SKM-1 (cell line): ENCODE measurements around the gene SPOCK1.

ENCODE experiments used
- DNase-seq: peaks from one replicate; lab custom pipeline; 2025; ENCODE audit not compliant: unreplicated experiment; lab: John Stamatoyannopoulos, UW

Gene SPOCK1

GRCh38 chr5:137446151-137446550 lies 53.0 kb downstream of the SPOCK1 start:
- DNase-seq: no peak

DNA sequence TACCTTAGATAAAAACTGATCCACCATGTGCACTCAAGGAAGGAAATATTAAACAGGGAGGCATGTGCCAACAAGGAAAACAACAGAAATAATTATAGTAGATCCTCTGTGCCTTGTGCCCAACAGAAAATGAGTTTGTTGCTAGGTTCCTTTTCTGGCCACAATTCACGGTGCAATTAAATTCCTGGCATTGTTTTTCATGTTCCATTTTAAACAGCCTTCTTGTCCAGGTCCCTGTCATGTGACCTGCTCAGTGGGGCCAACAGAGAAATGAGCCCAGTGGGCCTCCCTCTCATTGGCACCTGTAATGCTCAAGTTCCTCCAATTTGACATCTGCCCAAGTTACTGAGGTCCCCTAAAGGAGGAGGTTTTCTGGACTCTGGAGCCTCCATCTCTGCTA lies 56.5 kb downstream of the SPOCK1 start:
- DNase-seq: no peak

DNA sequence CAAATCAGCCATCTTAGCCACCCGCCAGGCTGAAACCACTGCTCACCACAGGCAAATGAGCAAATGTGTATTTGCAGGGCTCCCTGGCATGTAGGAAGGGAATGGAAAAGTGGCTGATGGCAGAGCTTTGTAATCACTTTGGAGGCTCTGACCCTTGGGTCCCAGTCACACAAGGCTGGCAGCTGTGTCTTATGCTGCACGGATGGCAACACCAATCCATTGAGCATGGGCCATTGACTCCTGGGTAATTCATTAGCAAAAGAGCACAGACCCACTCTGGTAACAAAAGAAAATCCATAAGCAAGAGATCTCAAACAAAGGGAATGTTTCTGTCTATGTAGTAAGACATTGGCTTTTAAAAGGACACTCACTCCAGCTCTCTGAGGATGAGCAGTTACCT lies 57.6 kb downstream of the SPOCK1 start:
- no peak for DNase-seq

DNA sequence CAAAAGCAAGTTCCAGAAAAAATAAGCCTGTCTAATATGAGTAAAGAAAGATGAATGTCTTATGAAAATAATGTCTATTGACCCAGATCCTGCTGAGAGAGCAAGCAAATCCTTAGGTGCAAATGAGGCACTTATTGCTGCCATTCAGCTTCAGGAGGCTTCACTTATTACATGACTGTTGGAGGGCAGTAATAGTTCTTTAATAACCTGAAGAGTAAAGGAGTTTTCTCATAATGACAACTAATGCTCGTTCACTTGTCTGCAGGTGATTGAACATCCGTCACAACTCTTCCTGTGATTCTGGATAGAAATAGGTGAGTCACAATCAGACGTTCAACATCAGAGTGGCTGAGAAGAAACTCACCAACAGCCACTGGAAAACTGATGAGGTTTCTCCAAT lies 58.3 kb downstream of the SPOCK1 start:
- DNase-seq: no peak

DNA sequence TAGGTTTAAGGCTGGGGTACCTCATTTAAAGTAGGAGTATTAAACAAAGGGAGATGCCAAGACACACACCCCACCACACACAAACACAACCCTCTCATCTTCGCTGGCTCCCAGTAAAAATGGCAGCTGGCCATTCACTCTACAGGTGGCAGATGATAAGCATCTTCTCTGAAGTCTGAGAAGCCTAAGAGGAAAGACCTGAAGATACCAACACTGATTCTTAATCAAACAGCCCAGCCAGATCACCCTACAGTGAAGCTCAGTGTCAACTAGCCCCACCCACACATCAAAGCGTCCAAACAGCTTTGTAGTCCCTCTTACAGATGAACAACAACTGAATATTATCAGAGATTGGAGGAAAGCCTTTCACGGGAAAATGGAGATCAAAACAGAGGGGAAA lies 59.5 kb downstream of the SPOCK1 start:
- DNase-seq: no peak

- DNase-seq: no peak
These were observed 60.2 kb downstream of the SPOCK1 start for GRCh38 chr5:137438932-137439331.

GRCh38 chr5:137437774-137438173 lies 61.4 kb downstream of the SPOCK1 start:
- DNase-seq: no peak

DNA sequence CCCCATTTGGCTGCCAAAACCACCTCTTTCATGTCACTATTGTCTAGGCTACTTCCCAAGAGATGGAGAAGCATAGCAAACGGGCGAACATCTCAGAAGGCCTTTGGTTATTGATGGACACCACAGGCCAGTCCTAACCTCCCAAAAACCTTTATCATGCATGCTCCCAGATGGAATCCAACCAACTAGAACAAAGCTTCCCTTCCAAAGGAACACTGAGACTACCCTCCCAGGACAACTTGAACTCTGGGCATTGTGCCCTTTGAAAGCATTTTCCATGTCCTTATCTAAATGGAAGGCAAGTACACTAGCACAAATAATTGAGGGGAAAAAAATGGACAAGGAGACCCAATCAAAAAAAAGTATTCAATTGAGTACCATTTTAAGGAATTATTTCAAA lies 65.6 kb downstream of the SPOCK1 start:
- no peak for DNase-seq

DNA sequence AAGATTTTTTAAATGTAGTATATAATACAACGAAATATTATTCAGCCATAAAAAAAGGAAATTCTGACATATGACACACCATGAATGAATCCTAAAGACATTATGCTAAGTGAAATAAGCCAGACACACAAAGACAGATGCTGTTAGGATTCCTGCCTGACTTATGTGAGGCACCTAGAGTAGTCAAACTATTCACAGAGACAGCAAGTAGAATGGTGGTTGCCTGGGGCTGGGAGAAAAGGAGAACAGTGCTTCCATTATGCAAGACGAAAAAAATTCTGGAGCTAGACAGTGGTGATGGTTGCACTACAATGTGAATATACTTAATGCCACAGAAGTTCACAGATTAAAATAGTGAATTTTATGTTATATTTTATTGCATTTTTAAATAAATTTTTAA lies 66.8 kb downstream of the SPOCK1 start:
- DNase-seq: no peak

GRCh38 chr5:137431051-137431450 lies 68.1 kb downstream of the SPOCK1 start:
- no peak for DNase-seq

DNA sequence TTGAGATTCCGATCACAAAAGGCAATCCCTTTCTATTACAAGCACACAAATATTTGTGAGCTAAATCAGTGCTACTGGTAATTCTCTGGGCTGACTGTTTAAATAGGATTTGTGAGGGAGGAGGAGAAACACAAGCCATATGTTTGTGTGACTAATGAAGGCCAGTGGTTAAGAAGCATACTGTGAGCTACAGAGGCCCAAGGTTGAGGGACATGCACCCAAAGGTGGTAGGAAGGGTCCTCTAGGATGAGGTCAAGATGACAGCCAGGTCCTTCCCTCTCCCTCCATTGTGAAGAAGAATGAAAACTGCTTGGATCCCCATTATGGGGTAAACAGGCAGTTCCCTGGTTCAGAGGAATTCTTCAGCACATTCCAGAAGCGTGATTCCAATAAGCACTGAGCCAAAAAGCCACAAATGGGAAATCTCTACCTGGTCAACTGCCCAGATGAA lies 83.9 kb downstream of the SPOCK1 start:
- no peak for DNase-seq

DNA sequence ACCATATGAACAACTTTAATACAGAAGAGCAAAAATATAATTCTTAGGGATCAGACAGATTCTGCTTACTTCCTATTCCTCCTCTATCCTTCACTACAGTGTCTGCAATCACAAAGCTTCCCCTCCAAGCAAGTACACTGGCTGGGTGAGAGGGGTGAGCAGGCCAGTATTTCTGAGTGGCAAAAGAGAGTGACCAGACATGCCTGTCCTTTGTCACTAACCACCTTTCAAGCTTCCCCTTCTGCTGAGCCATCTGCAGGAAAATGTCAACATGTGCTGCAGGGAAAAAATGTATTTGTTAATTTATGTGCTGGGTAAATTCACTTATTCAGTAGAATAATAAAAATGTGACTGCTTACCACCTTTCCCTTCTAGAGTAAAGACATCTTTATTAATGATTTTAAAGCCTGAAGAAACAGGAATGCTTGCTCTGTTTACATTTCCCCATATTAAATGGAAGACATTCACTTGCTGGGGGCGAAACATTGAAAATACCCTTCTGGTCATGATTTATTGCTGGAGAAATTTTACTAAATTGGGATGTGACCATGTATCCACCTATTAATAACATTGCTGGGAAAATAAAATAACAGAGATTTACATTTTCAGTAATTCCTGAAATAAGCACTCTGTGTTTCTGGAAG lies 84.9 kb downstream of the SPOCK1 start:
- no peak for DNase-seq

GRCh38 chr5:137412136-137412535 lies 87.0 kb downstream of the SPOCK1 start:
- no peak for DNase-seq

DNA sequence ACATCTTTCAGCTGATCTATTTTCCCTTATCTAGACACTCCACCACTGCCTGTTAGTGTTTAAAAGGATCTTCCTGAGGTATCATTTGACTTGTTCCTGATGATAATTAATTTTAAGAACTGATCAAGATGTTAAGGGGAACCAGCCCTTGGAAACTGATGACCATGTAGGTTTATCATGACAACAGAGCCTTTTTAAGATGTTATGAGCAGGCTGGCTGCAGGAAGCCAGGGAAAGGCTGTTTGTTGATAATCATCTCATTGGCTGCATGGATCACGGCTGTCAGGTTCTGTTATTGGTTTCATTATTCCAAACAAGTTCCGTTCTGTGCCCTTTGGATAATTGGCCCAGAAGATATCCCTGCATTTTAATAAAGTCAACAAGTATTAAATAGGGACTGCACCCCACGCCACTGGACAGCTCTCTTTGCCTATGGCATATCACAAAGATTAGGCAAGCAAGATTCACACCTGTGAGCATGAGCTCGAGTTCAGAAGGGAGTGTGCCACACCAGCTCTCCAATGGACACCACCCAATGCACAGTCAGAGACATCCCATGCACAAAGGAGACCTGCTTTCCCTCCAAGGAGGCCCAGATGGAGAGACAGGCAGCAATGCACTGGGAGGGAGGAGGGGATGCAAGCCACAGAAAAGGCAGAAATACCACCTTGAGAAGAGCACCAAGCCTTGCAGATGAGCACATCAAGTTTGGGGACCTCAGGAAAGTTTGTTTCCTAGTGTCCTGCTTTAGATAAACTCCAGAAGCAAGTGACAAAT lies 88.7 kb downstream of the SPOCK1 start:
- no peak for DNase-seq

- no peak for DNase-seq
These were observed 89.4 kb downstream of the SPOCK1 start for GRCh38 chr5:137409736-137410135.

GRCh38 chr5:137407090-137407489 lies 92.0 kb downstream of the SPOCK1 start:
- no peak for DNase-seq

GRCh38 chr5:137405393-137405792 lies 93.7 kb downstream of the SPOCK1 start:
- DNase-seq: no peak

DNA sequence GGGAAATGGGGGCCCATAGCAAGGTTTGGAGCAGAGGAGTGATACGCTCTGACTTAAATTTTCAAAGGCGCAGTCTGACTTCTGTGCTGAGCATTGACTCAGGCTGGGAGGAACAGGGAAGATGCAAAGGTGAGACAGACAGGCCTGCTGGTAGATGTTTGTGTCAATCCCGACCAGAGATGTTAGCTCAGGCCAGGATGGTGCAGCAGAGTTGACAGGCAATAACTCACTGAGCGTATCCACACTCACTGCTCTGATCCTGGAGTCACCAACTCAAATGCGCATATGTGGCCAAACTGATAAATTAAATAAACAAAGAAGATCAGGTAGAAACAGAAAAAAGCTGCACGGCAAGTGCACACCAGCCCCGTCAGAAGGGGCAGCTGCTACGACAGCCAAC lies 95.3 kb downstream of the SPOCK1 start:
- no peak for DNase-seq

DNA sequence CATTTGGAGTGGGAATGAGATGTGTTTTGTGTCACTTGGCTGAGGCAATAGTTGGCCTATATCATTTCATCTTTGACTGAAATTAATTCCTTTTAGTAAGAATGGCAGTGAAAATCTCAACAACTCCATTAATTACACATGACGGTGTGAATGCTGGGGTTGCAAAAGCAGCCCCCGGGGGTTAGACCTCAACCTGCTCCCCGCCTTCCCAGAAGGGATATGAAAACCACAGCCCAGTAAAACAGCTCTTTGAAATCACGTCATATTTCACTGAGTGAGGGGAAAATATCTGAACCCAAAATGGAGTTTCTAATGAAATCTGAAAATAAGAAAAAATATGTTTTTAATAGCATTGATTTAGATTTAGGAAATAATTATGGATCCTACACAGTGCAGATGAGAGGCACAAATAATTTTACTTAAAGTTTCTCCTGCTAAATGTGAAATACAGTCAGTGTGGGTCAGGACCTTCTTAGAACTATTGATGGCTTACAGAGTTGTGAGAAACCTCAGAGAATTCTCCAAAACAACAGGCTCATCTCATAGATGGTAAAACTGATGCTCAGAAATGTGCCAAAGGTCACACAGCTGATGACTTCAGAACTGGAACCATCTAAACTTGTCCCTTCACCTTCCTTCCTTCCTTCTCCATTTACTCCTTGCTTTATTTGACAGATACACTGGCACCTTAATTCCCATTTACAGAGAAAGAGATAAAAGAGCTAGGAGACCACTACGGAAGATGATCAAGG lies 96.5 kb downstream of the SPOCK1 start:
- no peak for DNase-seq

DNA sequence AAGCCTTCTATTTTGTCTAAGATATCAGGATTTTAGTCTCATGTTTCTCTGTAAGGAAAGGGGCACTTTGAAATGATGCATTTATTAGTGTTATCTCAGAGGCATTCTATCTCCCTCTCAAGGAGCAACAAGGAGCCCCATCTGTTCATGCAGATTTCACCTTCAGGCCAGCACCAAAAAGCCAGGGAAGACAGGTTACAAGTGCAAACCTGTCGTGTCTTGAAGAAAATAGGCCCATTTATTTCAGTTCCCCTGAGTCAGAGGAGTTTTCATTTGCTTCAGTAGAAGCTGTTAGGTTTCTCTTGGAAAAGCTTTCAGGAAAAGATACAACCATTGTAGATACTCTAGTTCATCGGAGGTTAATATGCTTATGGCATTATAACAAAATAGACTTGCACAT lies 97.2 kb downstream of the SPOCK1 start:
- DNase-seq: no peak

DNA sequence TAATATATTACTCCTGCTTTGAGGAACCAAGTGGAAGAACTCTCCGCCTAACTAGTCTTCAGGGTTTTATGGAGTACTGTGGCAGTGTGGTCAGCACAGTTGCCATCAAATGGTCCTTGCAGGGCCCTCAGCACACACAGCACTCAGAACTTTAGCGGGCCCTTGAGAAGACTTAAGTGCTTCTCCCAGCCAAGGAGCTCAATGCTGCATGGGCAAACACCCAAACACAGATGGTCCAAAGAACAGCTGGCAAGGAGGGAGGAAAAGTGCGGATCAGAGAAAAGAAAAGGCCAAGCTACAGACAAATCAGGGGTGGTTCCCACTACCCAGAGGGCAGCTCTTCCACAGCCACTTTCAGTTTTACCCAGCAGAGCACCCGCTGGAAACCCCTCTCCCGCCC lies 98.6 kb downstream of the SPOCK1 start:
- DNase-seq: no peak

DNA sequence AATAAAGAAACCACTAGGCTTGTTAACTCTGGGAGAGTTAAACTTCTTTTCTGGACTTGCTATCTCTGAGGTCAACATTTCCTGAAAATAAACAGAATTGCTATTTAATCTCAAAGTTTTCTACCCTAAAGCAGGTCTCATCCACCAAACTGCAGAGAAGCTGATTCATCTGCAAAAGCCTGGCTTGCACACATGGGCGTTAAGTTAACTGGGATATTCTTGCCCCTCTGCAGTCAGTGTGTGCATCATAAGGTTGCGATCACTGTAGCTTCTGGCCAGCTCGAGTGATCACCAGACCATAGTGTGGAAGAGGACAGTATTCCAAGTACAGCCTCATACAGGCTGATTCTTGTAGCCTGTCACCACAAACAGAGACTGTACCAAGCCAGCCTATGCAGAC lies 99.2 kb downstream of the SPOCK1 start:
- no peak for DNase-seq
